Umbilical cord (tissue), 2 donors: ENCODE results near the gene PLEKHN1. TPM values are rescaled to one million over a fixed set of nuclear protein-coding genes. Genes with fewer than 3 reads are reported as not detected.
A peak's percentile ranks its signal among the peaks of the same experiment; 100 is the strongest.
"Not testable (repeated sequence)": the region's sequence is repeated elsewhere in the genome, so short reads cannot be mapped to it uniquely, and the experiment has no call there.

Source experiments
- DNase-seq: peaks from one replicate; pipeline ENCODE4 v3.0.0-alpha.2; 2015; ENCODE audit warnings: low spot score
- total RNA-seq: library from RNA; depleted of rRNA; stranded (reverse); fragments of >200 nt; gene quantifications from one replicate; pipeline ENCODE4 v1.2.3, GENCODE V29; 2014; ENCODE audit warnings: low replicate concordance; ENCODE audit not compliant: insufficient read depth

The PLEKHN1 gene
- total RNA-seq, 1 donor from 2014 or later = 1.2 TPM

GRCh38 chr1:973459-974292 lies 7.4 kb downstream of the PLEKHN1 start:
- no peak for DNase-seq

GRCh38 chr1:974293-974640 lies 8.0 kb downstream of the PLEKHN1 start:
- DNase-seq = no peak

- DNase-seq = no peak
These were observed 8.5 kb downstream of the PLEKHN1 start for GRCh38 chr1:974687-975328.

- DNase-seq = no peak
These were observed 9.1 kb downstream of the PLEKHN1 start for GRCh38 chr1:975365-975764.

- DNase-seq = peak; percentile 77
These were observed 9.8 kb downstream of the PLEKHN1 start for GRCh38 chr1:975896-976683.

GRCh38 chr1:976791-977190 lies 10.5 kb downstream of the PLEKHN1 start:
- not testable (repeated sequence) for DNase-seq

- no peak for DNase-seq
These were observed 12.0 kb downstream of the PLEKHN1 start for GRCh38 chr1:978069-978834.

- no peak for DNase-seq
These were observed 12.8 kb downstream of the PLEKHN1 start for GRCh38 chr1:978835-979743.

GRCh38 chr1:979744-980072 lies 13.4 kb downstream of the PLEKHN1 start:
- no peak for DNase-seq

GRCh38 chr1:980137-980571 lies 13.9 kb downstream of the PLEKHN1 start:
- DNase-seq = no peak

- DNase-seq = no peak
These were observed 14.5 kb downstream of the PLEKHN1 start for GRCh38 chr1:980602-981395.

- no peak for DNase-seq
These were observed 15.2 kb downstream of the PLEKHN1 start for GRCh38 chr1:981491-981954.

GRCh38 chr1:981955-982558 lies 15.8 kb downstream of the PLEKHN1 start, which contains the start of gene PERM1:
Gene PERM1 (minus strand): TSS chr1:982093. CDS start chr1:981029, 1,064 bp downstream.
- no peak for DNase-seq

GRCh38 chr1:982765-983436 lies 16.6 kb downstream of the PLEKHN1 start:
- DNase-seq = no peak

- no peak for DNase-seq
These were observed 17.7 kb downstream of the PLEKHN1 start for GRCh38 chr1:983798-984475.

- DNase-seq = no peak
These were observed 18.2 kb downstream of the PLEKHN1 start for GRCh38 chr1:984476-984814.

GRCh38 chr1:985126-985525 lies 18.8 kb downstream of the PLEKHN1 start:
- DNase-seq = no peak

GRCh38 chr1:988061-988460 lies 21.8 kb downstream of the PLEKHN1 start:
- not testable (repeated sequence) for DNase-seq
